Colonic mucosa (tissue), 4 donors: ENCODE data around the gene CDK5. TPM values are rescaled to one million over a fixed set of nuclear protein-coding genes. Genes with fewer than 3 reads are reported as not detected.

ENCODE experiments used
- DNase-seq: peaks from one replicate; pipeline ENCODE4 v3.0.0-alpha.2; 2020
- H3K27ac ChIP-seq: fragments of 200-600 bp; one replicate; pipeline ENCODE4 v1.8.0; 2021
- H3K27me3 ChIP-seq: fragments of 200-600 bp; one replicate; pipeline ENCODE4 v1.8.0; 2021
- H3K36me3 ChIP-seq: fragments of 200-600 bp; one replicate; pipeline ENCODE4 v1.8.0; 2021
- H3K4me1 ChIP-seq: fragments of 200-600 bp; one replicate; pipeline ENCODE4 v1.8.0; 2021; ENCODE audit warnings: mild to moderate bottlenecking
- H3K4me3 ChIP-seq: fragments of 200-600 bp; one replicate; pipeline ENCODE4 v1.8.0; 2021
- H3K9ac ChIP-seq, 2 donors: one replicate each; pipeline ENCODE4 v1.7.0; 2013; ENCODE audit warnings: control low read depth in 2 of 2, low read depth in 2 of 2, low read length in 2 of 2
- H3K9me3 ChIP-seq: fragments of 200-600 bp; one replicate; pipeline ENCODE4 v1.8.0; 2021
- intact Hi-C: fragments of 100-400 bp; cut with DNase I; formaldehyde crosslinking; loops from one replicate; pipeline ENCODE4 v1.14.1; 2022
- total RNA-seq, 2 donors: library from RNA; stranded (reverse); fragmentation: NEBNext Ultra II Directional in 1 of 2; extraction: Animal tissue kit (Norgen Biotek cat#: 25700) in 1 of 2; gene quantifications; one replicate each; pipeline ENCODE4 v1.2.1, GENCODE V29; 2021
- TF ChIP-seq, protein P1 (sequence below): fragments of 200-600 bp; IDR thresholded peaks from one replicate; pipeline ENCODE4 v1.8.0; 2022; ENCODE audit warnings: antibody characterized with exemption, mild to moderate bottlenecking
- donor health status: healthy.
- donor health status: DM: no; HTN: no; CAD: no.
- donor health status: DM: no; HTN: no; CAD: no.

CDK5 gene
- total RNA-seq, 2 donors from 2014 or later: 11.3 to 15.9 TPM

DNA sequence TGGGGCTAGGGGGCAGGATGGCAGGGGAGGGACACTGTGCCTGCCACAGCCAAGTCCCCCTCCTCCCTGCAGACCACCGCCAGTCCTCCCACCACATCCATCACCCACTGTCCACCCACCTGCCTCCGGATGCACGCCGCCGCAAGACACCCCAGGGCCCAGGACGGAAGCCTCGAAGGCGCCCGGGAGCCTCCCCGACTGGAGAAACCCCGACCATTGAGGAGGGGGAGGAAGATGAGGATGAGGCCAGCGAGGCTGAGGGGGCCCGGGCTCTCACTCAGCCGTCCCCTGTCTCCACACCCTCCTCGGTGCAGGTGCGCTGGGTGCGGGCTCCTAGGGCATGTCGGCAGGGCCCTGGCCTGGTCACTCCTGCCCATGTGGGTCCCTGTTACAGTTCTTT is 6.8 kb upstream of the CDK5 start:
- TF ChIP-seq, protein P1, sequence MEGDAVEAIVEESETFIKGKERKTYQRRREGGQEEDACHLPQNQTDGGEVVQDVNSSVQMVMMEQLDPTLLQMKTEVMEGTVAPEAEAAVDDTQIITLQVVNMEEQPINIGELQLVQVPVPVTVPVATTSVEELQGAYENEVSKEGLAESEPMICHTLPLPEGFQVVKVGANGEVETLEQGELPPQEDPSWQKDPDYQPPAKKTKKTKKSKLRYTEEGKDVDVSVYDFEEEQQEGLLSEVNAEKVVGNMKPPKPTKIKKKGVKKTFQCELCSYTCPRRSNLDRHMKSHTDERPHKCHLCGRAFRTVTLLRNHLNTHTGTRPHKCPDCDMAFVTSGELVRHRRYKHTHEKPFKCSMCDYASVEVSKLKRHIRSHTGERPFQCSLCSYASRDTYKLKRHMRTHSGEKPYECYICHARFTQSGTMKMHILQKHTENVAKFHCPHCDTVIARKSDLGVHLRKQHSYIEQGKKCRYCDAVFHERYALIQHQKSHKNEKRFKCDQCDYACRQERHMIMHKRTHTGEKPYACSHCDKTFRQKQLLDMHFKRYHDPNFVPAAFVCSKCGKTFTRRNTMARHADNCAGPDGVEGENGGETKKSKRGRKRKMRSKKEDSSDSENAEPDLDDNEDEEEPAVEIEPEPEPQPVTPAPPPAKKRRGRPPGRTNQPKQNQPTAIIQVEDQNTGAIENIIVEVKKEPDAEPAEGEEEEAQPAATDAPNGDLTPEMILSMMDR: no peak
- no peak overlapping the region for H3K9ac ChIP-seq
- H3K4me3 ChIP-seq: no peak overlapping the region
- no peaks in the 10 kb centered on the region for H3K9me3 ChIP-seq
- no peaks in the 10 kb centered on the region for H3K27me3 ChIP-seq
- no peak for DNase-seq
- intact Hi-C loops: no loop called here
- no peak overlapping the region for H3K27ac ChIP-seq
- H3K36me3 ChIP-seq: peaks cover 1% of the 10 kb centered on the region
- H3K4me1 ChIP-seq: peaks cover 17% of the 10 kb centered on the region

DNA sequence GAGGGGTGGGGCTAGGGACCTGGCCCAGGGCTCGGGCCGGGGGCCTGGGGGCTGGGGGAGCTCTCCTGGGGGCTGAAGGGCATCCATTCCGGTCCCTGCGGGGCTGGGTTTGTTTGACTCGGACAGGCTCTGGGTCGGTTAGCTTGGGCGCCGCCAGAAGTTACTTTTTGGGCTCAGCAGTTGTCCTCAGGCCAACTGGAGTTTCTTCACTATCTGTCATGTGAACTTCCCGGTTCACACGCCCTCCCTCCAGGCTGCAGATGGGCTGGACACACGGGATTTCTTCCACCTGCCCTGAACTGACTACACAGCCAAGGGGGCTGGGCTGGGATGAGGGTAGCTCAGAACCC is 5.5 kb upstream of the CDK5 start:
- intact Hi-C loops: no loop called here
- DNase-seq: peak; percentile 56
- Histone ChIP-seq H3K36me3 (no peaks in the 10 kb centered on the region), H3K27ac (peak overlapping the region; percentile 64), H3K27me3 (no peaks in the 10 kb centered on the region), H3K9ac (peak overlapping the region in 1 of 2 donors; percentile 26), H3K4me1 (peaks cover 17% of the 10 kb centered on the region), H3K9me3 (no peaks in the 10 kb centered on the region), H3K4me3 (peak overlapping the region; percentile 37)
- TF ChIP-seq, protein P1: no peak

- H3K27me3 ChIP-seq: no peaks in the 10 kb centered on the region
- no peaks in the 10 kb centered on the region for H3K9me3 ChIP-seq
- intact Hi-C loops: no loop called here
- H3K4me1 ChIP-seq: peaks cover 17% of the 10 kb centered on the region
- peak; percentile 90 for DNase-seq
- TF ChIP-seq, protein P1: no peak
- peak overlapping the region; percentile 64 for H3K27ac ChIP-seq
- peak overlapping the region; percentile 58 to 71 for H3K9ac ChIP-seq
- no peaks in the 10 kb centered on the region for H3K36me3 ChIP-seq
- peak overlapping the region; percentile 37 for H3K4me3 ChIP-seq
Measured at GRCh38 chr7:151062399-151063211, 4.9 kb upstream of the CDK5 start.

DNA sequence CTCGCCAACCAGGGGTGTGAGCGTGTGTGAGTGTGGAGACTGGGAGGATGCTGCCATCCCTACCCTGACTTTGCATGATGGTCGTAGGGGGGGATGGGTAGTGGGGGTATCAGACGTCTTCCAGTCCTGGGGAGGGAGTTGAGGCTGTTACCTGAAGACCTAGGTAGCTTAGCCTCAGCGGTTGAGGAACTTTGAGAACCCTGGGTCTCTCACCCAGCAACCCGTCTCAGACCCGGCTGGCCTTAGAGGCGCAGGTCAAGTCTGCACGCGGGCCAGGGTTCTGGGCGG is 4.4 kb upstream of the CDK5 start:
- intact Hi-C loops: no loop called here
- TF ChIP-seq, protein P1: no peak
- Histone ChIP-seq H3K27me3 (no peaks in the 10 kb centered on the region), H3K27ac (no peak overlapping the region), H3K36me3 (no peaks in the 10 kb centered on the region), H3K9me3 (no peaks in the 10 kb centered on the region), H3K9ac (peak overlapping the region in 1 of 2 donors; percentile 55), H3K4me1 (peaks cover 18% of the 10 kb centered on the region), H3K4me3 (no peak overlapping the region)
- no peak for DNase-seq

GRCh38 chr7:151061213-151062110 is 3.8 kb upstream of the CDK5 start:
- Histone ChIP-seq H3K9ac (peak overlapping the region in 1 of 2 donors; percentile 98), H3K4me3 (no peak overlapping the region), H3K27ac (no peak overlapping the region), H3K4me1 (peaks cover 24% of the 10 kb centered on the region), H3K27me3 (no peaks in the 10 kb centered on the region), H3K9me3 (no peaks in the 10 kb centered on the region), H3K36me3 (no peaks in the 10 kb centered on the region)
- TF ChIP-seq, protein P1: no peak
- intact Hi-C loops: no loop called here
- DNase-seq: peak; percentile 36
